B cell (primary cell): Measurements from ENCODE around the gene NOS2. TPM values are rescaled to one million over a fixed set of nuclear protein-coding genes. Genes with fewer than 3 reads are reported as not detected.

Experiments
- ATAC-seq: fragments of 200-7000 bp; cut with Tn5 transposase; one replicate; pipeline ENCODE4 v1.10.0; 2021; ENCODE audit warnings: low read depth, mild to moderate bottlenecking, moderate number of reproducible peaks, moderate library complexity
- CTCF ChIA-PET: fragments of 350-600 bp; sonication (Branson Sonifier 250); formaldehyde crosslinking; loops from one replicate; lab custom pipeline; 2021; ENCODE audit warnings: antibody characterized with exemption, inconsistent platforms; lab: Charles Lee
- POLR2A ChIA-PET: fragments of 350-600 bp; sonication (Branson Sonifier 250); formaldehyde crosslinking; loops from one replicate; lab custom pipeline; 2021; ENCODE audit warnings: antibody characterized with exemption; lab: Charles Lee
- DNase-seq: peaks from one replicate; pipeline ENCODE4 v3.0.0; 2013
- H2AFZ ChIP-seq: 2 replicates; pipeline ENCODE4 v1.6.1; 2012; ENCODE audit warnings: mild to moderate bottlenecking, low read depth, low read length; ENCODE audit not compliant: insufficient read depth, poor library complexity, severe bottlenecking
- H3K27ac ChIP-seq, 2 donors: 1 replicate in 1 of 2; 2 replicates in 1 of 2; pipeline ENCODE4 v1.5.1; 2012 to 2013; ENCODE audit warnings: low read length in 2 of 2, mild to moderate bottlenecking in 2 of 2, moderate library complexity in 1 of 2
- H3K27me3 ChIP-seq, 4 experiments: fragments of 200-600 bp in 1 of 4; sonication (generic) in 1 of 4; replicated peaks in 1 of 4; 1 replicate in 2 of 4; 2 replicates in 2 of 4; pipeline versions ENCODE4 v1.6.1 to v1.7.0; 2013 to 2016; ENCODE audit warnings: low read length in 3 of 4, mild to moderate bottlenecking in 2 of 4, mixed read lengths in 1 of 4, moderate library complexity in 1 of 4; ENCODE audit not compliant: insufficient read depth in 4 of 4, control insufficient read depth in 3 of 4; ENCODE audit errors: control extremely low read depth in 1 of 4
- H3K36me3 ChIP-seq, 2 experiments: replicated peaks in 1 of 2; 1 replicate in 1 of 2; 2 replicates in 1 of 2; pipeline versions ENCODE4 v1.6.1 to v1.7.1; 2013; ENCODE audit warnings: low read length in 1 of 2; ENCODE audit not compliant: insufficient read depth in 2 of 2, control insufficient read depth in 1 of 2; ENCODE audit errors: control extremely low read depth in 1 of 2, extremely low read depth in 1 of 2
- H3K4me1 ChIP-seq, 2 donors: fragments of 200-600 bp in 1 of 2; sonication (generic) in 1 of 2; 1 replicate in 1 of 2; 2 replicates in 1 of 2; pipeline versions ENCODE4 v1.5.1 to v1.6.1; 2013 to 2017; ENCODE audit warnings: low read length in 2 of 2; ENCODE audit not compliant: control insufficient read depth in 2 of 2, insufficient read depth in 2 of 2
- H3K4me2 ChIP-seq: replicated peaks from 2 replicates; pipeline ENCODE3; 2012; ENCODE audit warnings: mild to moderate bottlenecking, low read depth, low read length; ENCODE audit not compliant: poor library complexity, severe bottlenecking
- H3K4me3 ChIP-seq, 5 experiments: fragments of 200-600 bp in 1 of 5; sonication (generic) in 1 of 5; 1 replicate in 3 of 5; 2 replicates in 2 of 5; pipeline versions ENCODE4 v1.5.1 to v1.7.0; 2011 to 2016; ENCODE audit warnings: low read length in 4 of 5, mild to moderate bottlenecking in 4 of 5, low read depth in 2 of 5, control low read depth in 1 of 5, moderate library complexity in 1 of 5; ENCODE audit not compliant: insufficient read depth in 1 of 5; ENCODE audit errors: control extremely low read depth in 1 of 5, extremely low read depth in 1 of 5
- H3K79me2 ChIP-seq: fragments of 200-600 bp; sonication (generic); one replicate; pipeline ENCODE4 v1.6.0; 2016; ENCODE audit warnings: low read length; ENCODE audit not compliant: control insufficient read depth, insufficient read depth
- H3K9ac ChIP-seq: fragments of 200-600 bp; sonication (generic); 2 replicates; pipeline ENCODE4 v1.6.1; 2017; ENCODE audit warnings: mild to moderate bottlenecking, low read length, moderate library complexity
- H3K9me3 ChIP-seq, 3 donors: one replicate each; pipeline versions ENCODE4 v1.6.1 to v1.7.1; 2013; ENCODE audit warnings: low read length in 2 of 3; ENCODE audit not compliant: control insufficient read depth in 2 of 3, insufficient read depth in 1 of 3; ENCODE audit errors: control extremely low read depth in 1 of 3
- H4K20me1 ChIP-seq: 2 replicates; pipeline ENCODE4 v1.6.0; 2012; ENCODE audit warnings: mild to moderate bottlenecking, low read length; ENCODE audit not compliant: insufficient read depth, control insufficient read depth, poor library complexity, severe bottlenecking
- H3K27ac Mint-ChIP-seq: one replicate; pipeline ENCODE4 v1.8.0; 2021; ENCODE audit warnings: mixed read lengths
- H3K27me3 Mint-ChIP-seq: one replicate; pipeline ENCODE4 v1.8.0; 2021; ENCODE audit warnings: mixed read lengths
- H3K4me1 Mint-ChIP-seq: one replicate; pipeline ENCODE4 v1.8.0; 2021; ENCODE audit warnings: mixed read lengths
- H3K4me3 Mint-ChIP-seq: one replicate; pipeline ENCODE4 v1.8.0; 2021; ENCODE audit warnings: mixed read lengths
- H3K9me3 Mint-ChIP-seq: one replicate; pipeline ENCODE4 v1.8.0; 2022; ENCODE audit warnings: mixed read lengths; ENCODE audit not compliant: insufficient read depth
- CTCF ChIP-seq: fragments of 200-600 bp; IDR thresholded peaks from one replicate; pipeline ENCODE4 v1.8.0; 2022; ENCODE audit warnings: antibody characterized with exemption, mild to moderate bottlenecking
- EZH2 ChIP-seq: IDR thresholded peaks from 2 replicates; pipeline ENCODE4 v1.6.1; 2012; ENCODE audit warnings: borderline replicate concordance, low read depth, mild to moderate bottlenecking, moderate library complexity, low read length; ENCODE audit not compliant: insufficient read depth, poor library complexity, severe bottlenecking
- WGBS: methylation state at CpG from one replicate; pipeline ENCODE4 v1.1.5; 2013; ENCODE audit warnings: missing lambda C conversion rate; ENCODE audit not compliant: insufficient coverage; 5-methylcytosine and 5-hydroxymethylcytosine counted together
- intact Hi-C: fragments of 100-400 bp; cut with micrococcal nuclease; formaldehyde crosslinking; loops from one replicate; pipeline ENCODE4 v1.10.0; 2022
- polyA plus RNA-seq: library from polyadenylated mRNA; depleted of rRNA; stranded (reverse); fragments of >200 nt; gene quantifications from 2 replicates; pipeline ENCODE4 v1.2.3, GENCODE V29; 2012
- total RNA-seq, 2 donors: library from RNA; stranded (reverse); fragments of 120-200 nt in 1 of 2; gene quantifications; 1 replicate in 1 of 2; 2 replicates in 1 of 2; pipeline versions ENCODE4 v1.2.3 to v1.2.4, GENCODE V29; 2013 to 2022

The NOS2 gene
- total and polyA plus RNA-seq, 2 donors (not counting 1 experiment from before 2014, with no cell fraction given) = 0.12 TPM

GRCh38 chr17:27783440-27784350 is 16.6 kb downstream of the NOS2 start:
- no peaks in the 10 kb centered on the region for H3K4me1 ChIP-seq
- no peaks in the 10 kb centered on the region for H4K20me1 ChIP-seq
- no peak overlapping the region for H3K9ac ChIP-seq
- Mint-ChIP-seq H3K4me3 (no peak overlapping the region), H3K27me3 (peaks cover 12% of the 10 kb centered on the region), H3K4me1 (no peaks in the 10 kb centered on the region), H3K9me3 (no peaks in the 10 kb centered on the region), H3K27ac (no peak overlapping the region)
- H3K4me2 ChIP-seq = no peak overlapping the region
- no peak for ATAC-seq
- intact Hi-C loops = no loop called here
- H3K4me3 ChIP-seq = no peak overlapping the region
- no peaks in the 10 kb centered on the region for H3K79me2 ChIP-seq
- H2AFZ ChIP-seq = no peak overlapping the region
- H3K36me3 ChIP-seq = no peaks in the 10 kb centered on the region
- POLR2A ChIA-PET = no interaction called here
- 87% methylated on average over 6 of the region's 9 CpGs for WGBS
- no peaks in the 10 kb centered on the region for H3K9me3 ChIP-seq
- no peak for DNase-seq
- no peaks in the 10 kb centered on the region for H3K27me3 ChIP-seq
- TF ChIP-seq CTCF = no peak
- no peak for TF ChIP-seq EZH2
- H3K27ac ChIP-seq = no peak overlapping the region
- CTCF ChIA-PET = no interaction called here

GRCh38 chr17:27782791-27783206 is 17.5 kb downstream of the NOS2 start:
- ATAC-seq = no peak
- no peaks in the 10 kb centered on the region for H3K27me3 ChIP-seq
- no peaks in the 10 kb centered on the region for H4K20me1 ChIP-seq
- no peaks in the 10 kb centered on the region for H3K9me3 Mint-ChIP-seq
- WGBS = 39% methylated on average over 7 of the region's 7 CpGs
- H3K9me3 ChIP-seq = no peaks in the 10 kb centered on the region
- CTCF ChIA-PET = no interaction called here
- H2AFZ ChIP-seq = no peak overlapping the region
- intact Hi-C loops = no loop called here
- H3K4me1 ChIP-seq = no peaks in the 10 kb centered on the region
- POLR2A ChIA-PET = no interaction called here
- TF ChIP-seq EZH2 (no peak), CTCF (no peak)
- H3K27me3 Mint-ChIP-seq = peaks cover 12% of the 10 kb centered on the region
- H3K4me3 Mint-ChIP-seq = no peak overlapping the region
- H3K9ac ChIP-seq = no peak overlapping the region
- no peaks in the 10 kb centered on the region for H3K79me2 ChIP-seq
- no peak overlapping the region for H3K4me3 ChIP-seq
- H3K27ac ChIP-seq = no peak overlapping the region
- H3K36me3 ChIP-seq = no peaks in the 10 kb centered on the region
- H3K4me2 ChIP-seq = no peak overlapping the region
- H3K27ac Mint-ChIP-seq = no peak overlapping the region
- no peaks in the 10 kb centered on the region for H3K4me1 Mint-ChIP-seq
- DNase-seq = no peak
